Measurements from ENCODE around the gene GOSR1. TPM values are rescaled to one million over a fixed set of nuclear protein-coding genes. Genes with fewer than 3 reads are reported as not detected.

Gene GOSR1
- total RNA-seq, 1 experiment from 2014 or later: 58.1 TPM

DNA sequence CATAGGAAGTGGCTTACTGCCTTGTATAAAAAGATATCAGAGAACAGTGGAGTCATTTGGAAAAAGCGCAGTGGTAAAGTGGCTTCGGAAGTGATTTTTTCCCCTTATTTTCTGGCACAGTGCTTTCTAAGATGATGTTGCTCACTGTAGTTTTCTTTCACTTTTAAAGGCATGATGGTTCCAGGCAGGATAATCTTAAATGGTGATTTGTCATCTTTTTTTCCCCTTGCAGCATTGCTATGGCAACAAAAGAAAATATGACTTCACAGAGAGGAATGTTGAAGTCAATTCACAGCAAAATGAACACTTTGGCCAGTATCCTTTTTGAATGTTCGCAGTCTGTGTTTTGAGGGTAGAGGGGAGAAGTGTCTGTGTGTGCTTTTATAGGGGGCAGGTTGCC, 42.5 kb downstream of the GOSR1 start:
- Histone ChIP-seq H4K91ac (ENCODE audit: insufficient read length, low read depth, low read length) (no peak overlapping the region), H3K79me2 (ENCODE audit: insufficient read depth, low read length) (no peaks in the 10 kb centered on the region), H3K23ac (ENCODE audit: insufficient read length, low read depth, low read length) (no peak overlapping the region), H2BK15ac (ENCODE audit: low read depth, low read length) (no peak overlapping the region), H3K18ac (ENCODE audit: insufficient read length, low read depth, low read length) (no peak overlapping the region), H4K8ac (replicated peaks; ENCODE audit: insufficient read length, low read depth, low read length) (no peak overlapping the region), H4K20me1 (ENCODE audit: control insufficient read depth, insufficient read depth, insufficient read length) (no peaks in the 10 kb centered on the region), H3K79me1 (ENCODE audit: insufficient read depth, low read depth, low read length, poor library complexity, severe bottlenecking) (no peaks in the 10 kb centered on the region), H3K4me2 (ENCODE audit: insufficient read depth, insufficient read length, low read length) (no peak overlapping the region), H3K9me3 (ENCODE audit: control insufficient read depth, low read depth, low read length) (peaks cover 11% of the 10 kb centered on the region), H3K23me2 (ENCODE audit: insufficient read length, low read depth, low read length, poor library complexity, severe bottlenecking) (no peaks in the 10 kb centered on the region), H2AFZ (ENCODE audit: low read length) (no peak overlapping the region), H3K4ac (ENCODE audit: low read depth, low read length) (no peak overlapping the region), H3K9ac (ENCODE audit: extremely low read depth, insufficient read length, low read length) (no peak overlapping the region), H4K5ac (ENCODE audit: insufficient read length, low read depth, low read length) (no peak overlapping the region), H3K56ac (ENCODE audit: insufficient read length, low read depth, low read length) (no peak overlapping the region), H2BK5ac (ENCODE audit: insufficient read length, low read length) (no peak overlapping the region), H3K14ac (ENCODE audit: insufficient read depth, low read length) (no peak overlapping the region), H2AK5ac (ENCODE audit: insufficient read length, low read length) (no peak overlapping the region), H3K27ac (ENCODE audit: insufficient read length, low read depth, low read length) (no peak overlapping the region), H3K4me1 (ENCODE audit: insufficient read depth, low read length) (no peaks in the 10 kb centered on the region), H2BK12ac (ENCODE audit: insufficient read length, low read depth, low read length) (no peak overlapping the region), H2BK20ac (ENCODE audit: low read depth, low read length, poor library complexity, severe bottlenecking) (no peak overlapping the region), H3K27me3 (ENCODE audit: insufficient read depth, low read length) (no peaks in the 10 kb centered on the region), H3T11ph (ENCODE audit: low read length) (no peak overlapping the region), H2BK120ac (ENCODE audit: low read depth, low read length, poor library complexity, severe bottlenecking) (no peak overlapping the region)
- WGBS (ENCODE audit: extremely low coverage, insufficient read length, low lambda C conversion rate): no CpG with 5 or more reads among the region's 3 CpGs
- TF ChIP-seq, protein P1, sequence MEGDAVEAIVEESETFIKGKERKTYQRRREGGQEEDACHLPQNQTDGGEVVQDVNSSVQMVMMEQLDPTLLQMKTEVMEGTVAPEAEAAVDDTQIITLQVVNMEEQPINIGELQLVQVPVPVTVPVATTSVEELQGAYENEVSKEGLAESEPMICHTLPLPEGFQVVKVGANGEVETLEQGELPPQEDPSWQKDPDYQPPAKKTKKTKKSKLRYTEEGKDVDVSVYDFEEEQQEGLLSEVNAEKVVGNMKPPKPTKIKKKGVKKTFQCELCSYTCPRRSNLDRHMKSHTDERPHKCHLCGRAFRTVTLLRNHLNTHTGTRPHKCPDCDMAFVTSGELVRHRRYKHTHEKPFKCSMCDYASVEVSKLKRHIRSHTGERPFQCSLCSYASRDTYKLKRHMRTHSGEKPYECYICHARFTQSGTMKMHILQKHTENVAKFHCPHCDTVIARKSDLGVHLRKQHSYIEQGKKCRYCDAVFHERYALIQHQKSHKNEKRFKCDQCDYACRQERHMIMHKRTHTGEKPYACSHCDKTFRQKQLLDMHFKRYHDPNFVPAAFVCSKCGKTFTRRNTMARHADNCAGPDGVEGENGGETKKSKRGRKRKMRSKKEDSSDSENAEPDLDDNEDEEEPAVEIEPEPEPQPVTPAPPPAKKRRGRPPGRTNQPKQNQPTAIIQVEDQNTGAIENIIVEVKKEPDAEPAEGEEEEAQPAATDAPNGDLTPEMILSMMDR (conservative IDR thresholded peaks at IDR 0.05): no peak
- Mint-ChIP-seq H3K4me1 (no peaks in the 10 kb centered on the region), H3K27me3 (ENCODE audit: low read depth) (no peaks in the 10 kb centered on the region), H3K36me3 (ENCODE audit: insufficient read depth in 1 of 3, low read depth in 3 of 3) (peaks cover 39 to 66% (median 52%) of the 10 kb centered on the region in 3 experiments), H3K4me3 (no peak overlapping the region; a peak in 1 of 5 replicates), H3K27ac (no peak overlapping the region), H3K9me3 (peaks cover 17% of the 10 kb centered on the region in 2 experiments)
- no peak for DNase-seq
